ENCODE results near the gene SLAMF7.
A peak's percentile ranks its signal among the peaks of the same experiment; 100 is the strongest.
"Not testable (repeated sequence)": the region's sequence is repeated elsewhere in the genome, so short reads cannot be mapped to it uniquely, and the experiment has no call there.

The SLAMF7 gene

GRCh38 chr1:160713161-160713560, 25.9 kb upstream of the SLAMF7 start:
- TF ChIP-seq POLR2A (IDR thresholded peaks at IDR 0.05; ENCODE audit: low read depth, low read length): no peak
- FAIRE-seq: no peak

DNA sequence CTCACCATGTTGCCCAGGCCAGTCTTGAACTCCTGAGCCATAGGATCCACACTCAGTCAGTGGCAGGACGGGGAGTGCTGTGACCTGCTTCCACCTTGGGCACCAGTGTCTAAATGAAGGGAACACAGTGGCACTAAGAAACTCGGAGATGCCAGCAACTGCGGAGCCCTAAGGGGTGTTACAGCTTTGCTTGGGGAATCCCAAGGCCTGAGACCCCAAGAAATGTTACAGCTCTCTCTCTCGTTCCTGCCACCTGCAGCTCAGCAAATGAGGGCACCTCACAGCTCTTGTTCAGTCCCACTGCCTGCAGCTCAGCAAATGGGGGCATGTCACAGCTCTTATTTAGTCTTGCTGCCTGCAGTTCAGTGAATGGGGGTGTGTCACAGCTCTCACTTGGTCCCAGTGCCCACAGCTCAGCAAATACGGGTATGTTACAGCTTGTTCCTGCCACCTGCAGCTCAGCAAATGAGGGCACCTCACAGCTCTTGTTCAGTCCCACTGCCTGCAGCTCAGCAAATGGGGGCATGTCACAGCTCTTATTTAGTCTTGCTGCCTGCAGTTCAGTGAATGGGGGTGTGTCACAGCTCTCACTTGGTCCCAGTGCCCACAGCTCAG, 24.9 kb upstream of the SLAMF7 start:
- FAIRE-seq; DNase-seq (ENCODE audit: insufficient read length, low spot score): not testable (repeated sequence)

More at GRCh38 chr1:160713161-160713560, 25.9 kb upstream of the SLAMF7 start:
- DNase-seq (ENCODE audit: insufficient read length, low spot score): no peak

DNA sequence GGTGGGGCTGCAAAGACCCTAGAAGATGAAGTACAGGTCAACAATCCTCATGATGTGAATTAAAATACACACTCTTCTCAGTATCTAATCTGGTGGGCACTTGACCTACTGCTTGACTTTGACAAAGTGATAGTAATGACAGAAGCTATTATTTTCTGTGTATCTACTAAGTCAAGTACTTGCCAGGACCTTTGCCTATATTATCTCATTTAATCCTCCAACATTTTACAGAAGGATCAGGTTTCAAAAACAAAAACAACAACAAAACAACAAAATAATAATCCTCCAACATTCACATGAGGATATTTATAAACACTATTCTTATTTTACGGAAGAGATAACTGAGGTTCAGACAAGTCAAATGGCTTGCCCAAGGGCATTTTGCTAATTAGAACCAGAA, 23.0 kb upstream of the SLAMF7 start:
- no peak for TF ChIP-seq POLR2A (IDR thresholded peaks at IDR 0.05; ENCODE audit: low read depth, low read length)
- FAIRE-seq (no peak), DNase-seq (ENCODE audit: insufficient read length, low spot score) (no peak)

GRCh38 chr1:160717306-160717705, 21.7 kb upstream of the SLAMF7 start:
- DNase-seq (ENCODE audit: insufficient read length, low spot score): no peak
- no peak for FAIRE-seq
- no peak for TF ChIP-seq POLR2A (IDR thresholded peaks at IDR 0.05; ENCODE audit: low read depth, low read length)

DNA sequence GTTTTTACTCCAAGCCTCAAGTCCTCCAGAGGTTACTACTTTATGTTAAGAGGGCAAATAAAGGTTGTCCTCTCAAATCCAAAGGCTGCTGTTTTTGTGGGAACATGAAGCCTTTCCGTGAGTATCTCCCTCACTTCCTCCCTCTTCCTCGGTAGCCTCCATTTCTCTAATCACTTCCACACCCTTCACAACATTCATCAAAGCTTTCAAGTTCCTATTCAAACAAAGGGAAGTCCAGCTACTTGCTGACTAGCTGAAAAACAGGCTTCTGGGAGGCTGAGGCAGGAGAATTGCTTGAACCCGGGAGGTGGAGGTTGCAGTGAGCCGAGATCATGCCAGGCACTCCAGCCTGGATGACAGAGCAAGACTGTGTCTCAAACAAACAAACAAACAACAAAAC, 20.8 kb upstream of the SLAMF7 start:
- no peak for FAIRE-seq
- no peak for TF ChIP-seq POLR2A (IDR thresholded peaks at IDR 0.05; ENCODE audit: low read depth, low read length)
- no peak for DNase-seq (ENCODE audit: insufficient read length, low spot score)

DNA sequence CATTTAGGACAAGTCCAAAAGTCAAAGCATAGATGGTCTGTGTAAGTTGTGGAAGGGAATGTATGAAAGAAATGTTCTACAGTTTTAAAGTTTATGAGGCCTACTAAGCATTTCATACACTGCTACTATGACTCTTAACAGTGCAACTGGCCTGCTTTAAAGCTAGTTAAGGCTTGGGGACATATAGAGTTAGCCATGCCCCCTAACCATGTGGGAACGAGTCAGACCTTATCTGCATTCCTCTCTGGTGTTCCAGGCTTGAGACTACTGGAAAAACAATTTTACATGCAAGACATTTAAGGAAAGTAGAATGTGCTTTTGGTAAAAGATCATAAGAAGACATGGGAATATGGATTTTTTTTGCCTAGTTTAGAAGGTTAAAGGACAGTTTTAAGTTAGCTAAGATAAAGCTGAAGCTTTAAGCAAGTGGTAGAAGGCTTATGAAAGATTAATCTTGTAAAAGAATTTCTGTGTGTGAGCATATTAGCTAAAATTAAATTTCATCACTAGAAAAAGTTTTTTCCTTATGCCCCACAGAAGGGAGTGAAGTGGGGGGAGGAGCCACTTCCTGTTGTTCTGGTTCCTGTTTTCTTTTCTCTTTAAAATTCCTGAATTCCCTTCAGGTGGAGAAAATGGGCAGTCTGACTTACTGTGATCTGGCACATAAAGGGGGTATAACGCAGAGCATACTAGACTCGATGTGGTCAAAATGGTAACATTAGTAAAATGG, 18.5 kb upstream of the SLAMF7 start:
- no peak for FAIRE-seq
- no peak for DNase-seq (ENCODE audit: insufficient read length, low spot score)
- no peak for TF ChIP-seq POLR2A (IDR thresholded peaks at IDR 0.05; ENCODE audit: low read depth, low read length)

- FAIRE-seq (no peak), DNase-seq (ENCODE audit: insufficient read length, low spot score) (no peak)
- TF ChIP-seq POLR2A (IDR thresholded peaks at IDR 0.05; ENCODE audit: low read depth, low read length): no peak
These were observed 17.6 kb upstream of the SLAMF7 start for GRCh38 chr1:160721473-160721872.

GRCh38 chr1:160722726-160723125, 16.3 kb upstream of the SLAMF7 start:
- no peak for FAIRE-seq
- no peak for TF ChIP-seq POLR2A (IDR thresholded peaks at IDR 0.05; ENCODE audit: low read depth, low read length)
- no peak for DNase-seq (ENCODE audit: insufficient read length, low spot score)

GRCh38 chr1:160723332-160723731, 15.7 kb upstream of the SLAMF7 start:
- FAIRE-seq (no peak), DNase-seq (ENCODE audit: insufficient read length, low spot score) (no peak)
- TF ChIP-seq POLR2A (IDR thresholded peaks at IDR 0.05; ENCODE audit: low read depth, low read length): no peak

- no peak for DNase-seq (ENCODE audit: insufficient read length, low spot score)
- TF ChIP-seq POLR2A (IDR thresholded peaks at IDR 0.05; ENCODE audit: low read depth, low read length): no peak
- FAIRE-seq: no peak
These were observed 14.4 kb upstream of the SLAMF7 start for GRCh38 chr1:160724465-160725242.

- DNase-seq (ENCODE audit: insufficient read length, low spot score): no peak
- FAIRE-seq: no peak
These were observed 12.9 kb upstream of the SLAMF7 start for GRCh38 chr1:160726114-160726497.

DNA sequence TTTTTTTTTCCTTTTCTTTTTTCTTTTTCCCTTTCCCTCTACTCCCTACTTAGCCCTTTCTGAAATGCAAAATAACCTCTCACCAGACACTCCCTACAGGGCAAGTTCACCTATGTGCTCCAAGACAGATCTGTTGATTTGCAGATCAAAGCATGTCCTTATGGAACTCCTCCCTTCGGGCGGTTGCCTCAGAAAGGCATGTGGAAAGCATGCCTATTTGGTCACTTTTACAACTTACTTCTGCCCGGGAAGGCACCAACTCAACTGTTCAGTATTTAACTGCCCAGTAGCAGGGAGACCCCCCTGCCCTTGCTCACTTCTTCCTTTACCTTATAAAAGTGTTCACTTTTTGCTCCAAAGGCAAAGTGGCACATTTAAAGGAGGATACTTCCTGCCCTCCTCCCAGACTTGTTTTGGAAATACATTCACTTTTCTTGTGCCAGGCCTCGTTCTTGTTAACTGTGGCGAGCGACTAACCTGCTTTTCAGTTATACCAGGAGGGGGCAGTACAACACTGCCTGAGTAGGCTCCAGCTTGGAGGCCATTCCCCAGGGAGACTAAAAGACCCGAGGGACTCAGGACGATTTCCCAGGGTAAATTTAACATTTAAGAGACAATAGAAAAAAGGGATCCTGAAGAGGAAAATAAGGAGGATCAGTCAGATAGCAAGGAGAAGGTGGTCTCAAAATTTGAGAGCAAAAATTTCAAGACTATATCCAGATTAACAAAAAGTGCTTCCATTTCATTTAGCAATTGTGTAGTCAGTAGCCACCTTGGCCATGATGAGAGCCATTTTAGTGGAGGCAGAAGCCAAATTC, 12.3 kb upstream of the SLAMF7 start:
- TF ChIP-seq POLR2A (IDR thresholded peaks at IDR 0.05; ENCODE audit: low read depth, low read length): no peak
- DNase-seq (ENCODE audit: insufficient read length, low spot score): peak; percentile 40
- FAIRE-seq: no peak

More at GRCh38 chr1:160726114-160726497, 12.9 kb upstream of the SLAMF7 start:
- no peak for TF ChIP-seq POLR2A (IDR thresholded peaks at IDR 0.05; ENCODE audit: low read depth, low read length)

DNA sequence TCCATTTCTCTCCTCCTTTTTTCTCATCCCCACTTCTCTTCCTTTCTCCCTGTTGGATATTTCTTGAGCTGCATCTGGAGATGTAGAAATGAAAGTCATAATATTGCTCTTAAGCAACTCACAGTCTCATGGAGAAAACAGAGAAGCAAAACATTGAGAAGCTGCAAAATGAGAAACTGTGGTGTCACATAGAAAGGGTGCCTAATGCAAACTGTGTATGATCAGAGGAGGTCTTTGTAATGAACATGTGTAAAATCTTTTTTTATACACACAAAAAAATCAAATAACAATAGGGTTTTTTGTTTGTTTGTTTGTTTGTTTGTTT, 11.8 kb upstream of the SLAMF7 start:
- no peak for TF ChIP-seq POLR2A (IDR thresholded peaks at IDR 0.05; ENCODE audit: low read depth, low read length)
- no peak for FAIRE-seq
- no peak for DNase-seq (ENCODE audit: insufficient read length, low spot score)

DNA sequence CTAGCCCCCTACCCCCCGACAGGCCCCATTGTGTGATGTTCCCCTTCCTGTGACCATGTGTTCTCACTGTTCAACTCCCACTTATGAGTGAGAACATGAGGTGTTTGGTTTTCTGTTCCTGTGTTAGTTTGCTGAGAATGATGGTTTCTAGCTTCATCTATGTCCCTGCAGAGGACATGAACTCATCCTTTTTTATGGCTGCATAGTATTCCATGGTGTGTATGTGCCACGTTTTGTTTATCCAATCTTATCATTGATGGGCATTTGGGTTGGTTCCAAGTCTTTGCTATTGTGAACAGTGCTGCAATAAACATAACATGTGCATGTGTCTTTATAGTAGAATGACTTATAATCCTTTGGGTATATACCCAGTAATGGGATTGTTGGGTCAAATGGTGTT, 7.5 kb upstream of the SLAMF7 start:
- not testable (repeated sequence) for FAIRE-seq; DNase-seq (ENCODE audit: insufficient read length, low spot score)
